Retinal pigment epithelial cell (primary cell): Measurements from ENCODE around the gene P2RX7.

Source experiments
- DNase-seq: peaks from one replicate; pipeline ENCODE4 v3.0.0-alpha.2; 2010; ENCODE audit warnings: low read depth
- H3K4me3 ChIP-seq: 2 replicates; pipeline ENCODE4 v1.5.1; 2011; ENCODE audit warnings: mild to moderate bottlenecking, low read length, control low read depth, moderate library complexity
- TF ChIP-seq, protein P1 (sequence below): conservative IDR thresholded peaks from 2 replicates; pipeline ENCODE4 v1.5.1; 2011; ENCODE audit warnings: low read depth, low read length, control low read depth, inconsistent platforms

Gene P2RX7

DNA sequence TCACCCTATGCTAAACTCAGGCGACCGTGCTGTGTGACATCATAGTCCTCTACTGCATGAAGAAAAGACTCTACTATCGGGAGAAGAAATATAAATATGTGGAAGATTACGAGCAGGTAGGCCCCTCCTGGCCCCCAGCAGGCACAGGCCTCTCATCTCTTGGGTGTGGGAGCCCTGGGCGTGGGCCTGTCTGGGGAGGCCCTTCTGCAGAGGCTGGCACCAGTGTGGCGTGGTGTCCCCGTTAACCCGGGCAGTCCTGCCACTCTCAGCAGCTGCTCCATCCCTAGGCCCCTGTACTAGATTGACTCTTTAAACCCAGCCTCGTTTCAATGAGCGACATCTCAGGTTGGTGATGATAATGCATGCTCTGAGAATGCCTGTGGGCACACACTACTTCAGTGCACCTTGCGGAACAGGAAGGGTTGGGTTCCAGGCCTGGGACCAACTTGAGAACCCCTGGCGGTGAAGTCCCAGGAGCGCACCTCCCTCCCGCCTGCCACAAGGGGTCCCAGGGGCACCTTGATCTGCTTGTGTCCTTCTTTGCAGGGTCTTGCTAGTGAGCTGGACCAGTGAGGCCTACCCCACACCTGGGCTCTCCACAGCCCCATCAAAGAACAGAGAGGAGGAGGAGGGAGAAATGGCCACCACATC lies 100.4 kb downstream of the P2RX7 start:
- no peak for DNase-seq
- H3K4me3 ChIP-seq, result no peak overlapping the region
- TF ChIP-seq, protein P1, sequence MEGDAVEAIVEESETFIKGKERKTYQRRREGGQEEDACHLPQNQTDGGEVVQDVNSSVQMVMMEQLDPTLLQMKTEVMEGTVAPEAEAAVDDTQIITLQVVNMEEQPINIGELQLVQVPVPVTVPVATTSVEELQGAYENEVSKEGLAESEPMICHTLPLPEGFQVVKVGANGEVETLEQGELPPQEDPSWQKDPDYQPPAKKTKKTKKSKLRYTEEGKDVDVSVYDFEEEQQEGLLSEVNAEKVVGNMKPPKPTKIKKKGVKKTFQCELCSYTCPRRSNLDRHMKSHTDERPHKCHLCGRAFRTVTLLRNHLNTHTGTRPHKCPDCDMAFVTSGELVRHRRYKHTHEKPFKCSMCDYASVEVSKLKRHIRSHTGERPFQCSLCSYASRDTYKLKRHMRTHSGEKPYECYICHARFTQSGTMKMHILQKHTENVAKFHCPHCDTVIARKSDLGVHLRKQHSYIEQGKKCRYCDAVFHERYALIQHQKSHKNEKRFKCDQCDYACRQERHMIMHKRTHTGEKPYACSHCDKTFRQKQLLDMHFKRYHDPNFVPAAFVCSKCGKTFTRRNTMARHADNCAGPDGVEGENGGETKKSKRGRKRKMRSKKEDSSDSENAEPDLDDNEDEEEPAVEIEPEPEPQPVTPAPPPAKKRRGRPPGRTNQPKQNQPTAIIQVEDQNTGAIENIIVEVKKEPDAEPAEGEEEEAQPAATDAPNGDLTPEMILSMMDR, result no peak

DNA sequence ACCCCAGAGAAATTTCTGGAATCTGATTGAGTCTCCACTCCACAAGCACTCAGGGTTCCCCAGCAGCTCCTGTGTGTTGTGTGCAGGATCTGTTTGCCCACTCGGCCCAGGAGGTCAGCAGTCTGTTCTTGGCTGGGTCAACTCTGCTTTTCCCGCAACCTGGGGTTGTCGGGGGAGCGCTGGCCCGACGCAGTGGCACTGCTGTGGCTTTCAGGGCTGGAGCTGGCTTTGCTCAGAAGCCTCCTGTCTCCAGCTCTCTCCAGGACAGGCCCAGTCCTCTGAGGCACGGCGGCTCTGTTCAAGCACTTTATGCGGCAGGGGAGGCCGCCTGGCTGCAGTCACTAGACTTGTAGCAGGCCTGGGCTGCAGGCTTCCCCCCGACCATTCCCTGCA lies 100.9 kb downstream of the P2RX7 start:
- TF ChIP-seq, protein P1, result no peak
- no peak for DNase-seq
- no peak overlapping the region for H3K4me3 ChIP-seq

DNA sequence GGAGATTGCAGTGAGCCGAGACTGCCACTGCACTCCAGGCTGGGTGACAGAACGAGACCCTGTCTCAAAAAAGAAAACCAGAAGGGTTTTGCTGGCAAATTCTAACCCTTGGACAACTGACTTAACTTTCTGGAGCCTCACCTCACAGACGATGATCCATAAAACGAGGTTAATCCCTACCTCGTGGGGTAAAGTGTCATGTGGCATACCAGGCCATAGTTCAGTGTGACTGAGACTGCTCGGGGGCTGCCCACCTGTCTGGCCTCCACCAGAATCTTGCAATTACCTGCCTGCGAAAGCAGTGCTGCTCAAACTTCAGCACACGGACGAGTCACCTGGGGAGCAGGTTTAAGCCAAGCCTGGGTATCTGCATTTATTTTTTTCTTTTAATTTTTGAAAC lies 104.1 kb downstream of the P2RX7 start:
- TF ChIP-seq, protein P1, result no peak
- H3K4me3 ChIP-seq, result no peak overlapping the region
- DNase-seq, result no peak

DNA sequence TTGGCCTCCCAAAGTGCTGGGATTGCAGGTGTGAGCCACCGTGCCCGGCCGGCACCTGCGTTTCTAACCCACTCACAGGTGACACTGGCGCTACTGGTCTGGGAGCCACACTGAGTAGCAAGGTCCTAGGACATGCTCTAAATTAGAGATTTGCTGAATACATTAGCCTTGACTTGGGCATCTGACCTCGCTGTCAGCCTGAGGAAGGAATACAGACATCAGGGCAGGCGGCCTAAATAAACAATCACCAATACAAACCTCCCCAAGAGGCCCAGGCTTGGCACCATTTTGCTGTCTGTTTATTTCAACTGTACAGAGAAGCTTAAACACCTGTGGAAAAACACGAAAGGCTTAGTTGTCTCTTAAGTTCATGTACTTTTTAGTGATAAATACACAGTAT lies 104.7 kb downstream of the P2RX7 start:
- TF ChIP-seq, protein P1, result no peak
- H3K4me3 ChIP-seq, result no peak overlapping the region
- DNase-seq, result no peak
